ENCODE data around the gene SLC5A2.
"Not testable (repeated sequence)": the region's sequence is repeated elsewhere in the genome, so short reads cannot be mapped to it uniquely, and the experiment has no call there.

Gene SLC5A2

GRCh38 chr16:31529108-31529936 lies 46.4 kb downstream of the SLC5A2 start:
- peak; percentile 49 for DNase-seq (ENCODE audit: low spot score)

GRCh38 chr16:31529937-31530312 lies 47.0 kb downstream of the SLC5A2 start:
- no peak for DNase-seq (ENCODE audit: low spot score)

- DNase-seq (ENCODE audit: low spot score), result no peak
These were observed 47.5 kb downstream of the SLC5A2 start for GRCh38 chr16:31530405-31530804.

- no peak for DNase-seq (ENCODE audit: low spot score)
These were observed 48.2 kb downstream of the SLC5A2 start for GRCh38 chr16:31531096-31531495.

- DNase-seq (ENCODE audit: low spot score), result no peak
These were observed 49.2 kb downstream of the SLC5A2 start for GRCh38 chr16:31532120-31532519.

- DNase-seq (ENCODE audit: low spot score), result no peak
These were observed 50.0 kb downstream of the SLC5A2 start for GRCh38 chr16:31532896-31533295.

- no peak for DNase-seq (ENCODE audit: low spot score)
These were observed 52.8 kb downstream of the SLC5A2 start for GRCh38 chr16:31535737-31536136.

GRCh38 chr16:31536804-31537361 lies 54.0 kb downstream of the SLC5A2 start:
- DNase-seq (ENCODE audit: low spot score), result no peak

GRCh38 chr16:31537362-31538242 lies 54.7 kb downstream of the SLC5A2 start:
- no peak for DNase-seq (ENCODE audit: low spot score)

GRCh38 chr16:31538243-31538598 lies 55.3 kb downstream of the SLC5A2 start:
- DNase-seq (ENCODE audit: low spot score), result not testable (repeated sequence)

- DNase-seq (ENCODE audit: low spot score), result not testable (repeated sequence)
These were observed 56.8 kb downstream of the SLC5A2 start for GRCh38 chr16:31539762-31540161.

Measured in GM03348 (cell line).